Measurements from ENCODE around the gene SLC2A9.

The SLC2A9 gene

DNA sequence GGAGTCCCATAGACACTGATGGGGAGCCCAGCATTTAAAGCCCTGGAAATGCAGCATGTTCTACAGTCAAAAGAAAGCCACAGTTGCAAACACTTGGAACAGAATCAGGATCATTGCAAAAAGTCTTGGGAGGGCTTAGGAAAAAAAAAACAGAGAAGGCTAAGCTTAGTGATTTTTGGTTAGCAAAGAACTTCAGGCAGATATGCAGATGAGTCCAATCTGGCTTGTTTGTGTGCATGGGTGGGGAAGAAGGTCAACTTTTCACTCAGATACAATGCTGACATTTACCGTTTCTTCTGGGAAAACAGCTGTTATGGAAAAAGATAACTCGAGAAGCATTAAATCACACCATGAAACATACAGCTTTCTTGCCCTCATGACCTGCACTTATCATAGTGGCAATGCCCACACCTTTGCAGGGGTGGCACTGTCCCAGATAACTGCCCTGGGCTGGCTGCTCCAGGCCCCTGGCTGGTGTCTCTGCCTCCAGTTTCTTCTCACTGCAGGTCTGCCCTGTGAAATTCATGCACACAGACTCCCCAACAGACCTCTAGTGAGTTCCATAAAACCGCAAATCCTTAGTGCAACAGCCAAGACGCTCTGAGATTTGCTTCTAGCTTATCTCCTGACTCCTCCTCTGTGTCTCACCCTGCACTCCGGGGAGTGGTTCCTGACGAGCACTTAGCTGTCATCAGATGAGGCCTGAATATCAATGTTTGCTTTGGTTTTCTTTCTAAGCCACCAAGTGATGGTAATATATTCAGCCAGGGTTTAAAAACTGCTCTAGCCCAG lies 140.7 kb downstream of the SLC2A9 start:
- DNase-seq: no peak

GRCh38 chr4:9877123-9877522 lies 144.2 kb downstream of the SLC2A9 start:
- DNase-seq: no peak

- no peak for DNase-seq
These were observed 145.8 kb downstream of the SLC2A9 start for GRCh38 chr4:9875516-9875915.

- no peak for DNase-seq
These were observed 146.9 kb downstream of the SLC2A9 start for GRCh38 chr4:9874385-9874784.

DNA sequence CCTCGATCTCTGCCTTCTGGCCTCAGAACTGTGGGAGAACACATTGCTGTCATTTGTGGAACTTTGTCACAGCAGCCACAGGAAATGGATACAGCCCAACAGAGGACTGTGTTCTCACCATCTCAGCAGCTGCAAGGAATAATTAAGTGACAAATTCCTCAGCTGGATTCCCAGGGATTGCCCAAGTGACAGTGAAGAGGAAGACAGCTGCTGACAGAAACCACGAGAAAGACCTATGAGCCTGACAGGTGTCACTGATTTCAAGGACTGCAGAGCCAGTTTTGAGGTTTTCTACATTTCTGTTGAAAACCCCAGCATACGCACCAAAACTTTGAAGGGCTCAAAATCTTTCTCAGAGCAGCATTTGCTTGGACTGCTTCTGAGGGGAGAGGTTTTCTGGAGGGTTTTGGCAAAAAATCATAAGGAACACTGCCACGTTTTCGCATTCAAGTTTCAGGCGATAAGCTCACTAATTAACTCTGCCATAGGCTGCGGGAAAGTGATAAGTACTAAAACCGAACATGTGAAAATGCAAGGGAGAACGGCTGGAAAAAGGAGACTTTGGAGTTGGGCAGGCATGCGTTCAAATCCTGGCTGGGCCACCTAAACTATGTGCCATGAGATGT lies 151.0 kb downstream of the SLC2A9 start:
- no peak for DNase-seq

DNA sequence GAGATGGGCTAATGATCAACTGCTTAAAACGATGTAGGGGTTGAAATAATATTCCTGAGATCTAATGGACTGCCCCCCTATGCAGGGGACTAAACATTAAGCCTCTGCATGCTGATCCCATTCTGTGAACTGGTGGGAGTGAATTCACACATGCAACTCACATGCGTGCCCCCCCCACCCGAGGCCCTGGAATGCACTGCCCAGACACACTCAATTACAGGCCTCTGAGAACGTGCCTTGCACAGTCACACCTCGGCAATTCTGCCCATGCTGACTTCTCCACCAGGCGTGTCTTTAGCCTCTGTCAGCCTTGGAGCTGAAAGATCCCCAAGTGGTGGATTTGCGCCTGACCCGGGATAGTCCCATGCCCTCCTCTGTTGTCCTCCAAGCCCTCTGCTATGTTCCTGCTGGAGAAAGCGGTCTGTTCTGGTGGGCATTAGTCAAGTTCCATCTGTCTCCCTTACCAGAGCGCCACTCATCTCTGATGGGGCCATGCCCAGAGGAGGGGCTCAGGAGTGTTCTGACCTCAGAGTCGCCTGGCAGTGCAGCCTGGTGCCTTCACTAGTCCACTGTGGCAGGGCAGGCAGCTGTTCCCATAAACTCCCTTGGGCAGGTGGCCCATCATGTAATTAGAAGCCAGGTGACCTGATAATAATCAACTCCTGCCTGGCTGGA lies 153.4 kb downstream of the SLC2A9 start:
- no peak for DNase-seq

- DNase-seq: no peak
These were observed 154.4 kb downstream of the SLC2A9 start for GRCh38 chr4:9866931-9867330.

DNA sequence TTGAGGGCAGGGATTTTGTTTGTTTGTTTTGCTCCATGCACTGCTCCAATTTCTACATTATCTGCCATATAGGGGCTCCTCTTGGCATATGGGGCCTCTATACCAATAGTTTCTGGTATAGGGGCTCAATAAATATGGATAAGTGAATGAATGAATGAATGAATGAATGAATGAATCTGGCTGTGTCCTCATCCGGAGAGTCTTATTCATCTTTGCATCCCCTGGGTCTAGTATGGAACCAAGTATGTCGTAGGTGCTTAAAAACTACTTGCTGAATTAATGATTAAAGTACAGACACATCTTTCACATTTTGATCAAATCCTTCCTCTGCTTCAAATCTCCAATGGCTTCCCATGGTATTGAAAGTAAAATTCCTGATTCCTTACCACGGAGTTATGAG lies 159.7 kb downstream of the SLC2A9 start:
- DNase-seq: no peak

DNA sequence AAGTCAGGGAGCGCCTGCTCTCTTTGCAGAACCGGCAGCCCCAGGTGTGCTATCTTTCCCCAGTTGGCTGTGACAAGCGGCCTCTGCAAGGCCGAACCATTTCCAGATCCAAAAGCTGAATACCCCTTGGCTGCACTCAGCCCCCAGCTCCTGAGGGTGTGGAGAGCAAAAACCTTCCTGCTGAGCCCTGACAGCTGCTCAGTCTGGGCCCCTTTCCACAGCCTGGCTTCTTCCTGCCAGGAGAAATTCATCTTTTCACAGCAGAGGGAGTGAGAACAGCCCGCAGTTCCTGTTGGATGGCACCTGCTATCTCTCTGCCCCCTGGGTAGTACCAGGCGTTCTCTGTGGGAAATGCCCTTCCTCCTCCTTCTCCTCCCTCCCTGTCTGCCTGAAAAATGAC lies 161.5 kb downstream of the SLC2A9 start:
- no peak for DNase-seq

GRCh38 chr4:9849538-9849920 lies 171.8 kb downstream of the SLC2A9 start:
- DNase-seq: no peak

- no peak for DNase-seq
These were observed 173.1 kb downstream of the SLC2A9 start for GRCh38 chr4:9847968-9848748.

GRCh38 chr4:9845791-9846493 lies 175.4 kb downstream of the SLC2A9 start:
- DNase-seq: no peak

GRCh38 chr4:9841072-9841471 lies 180.2 kb downstream of the SLC2A9 start:
- no peak for DNase-seq

DNA sequence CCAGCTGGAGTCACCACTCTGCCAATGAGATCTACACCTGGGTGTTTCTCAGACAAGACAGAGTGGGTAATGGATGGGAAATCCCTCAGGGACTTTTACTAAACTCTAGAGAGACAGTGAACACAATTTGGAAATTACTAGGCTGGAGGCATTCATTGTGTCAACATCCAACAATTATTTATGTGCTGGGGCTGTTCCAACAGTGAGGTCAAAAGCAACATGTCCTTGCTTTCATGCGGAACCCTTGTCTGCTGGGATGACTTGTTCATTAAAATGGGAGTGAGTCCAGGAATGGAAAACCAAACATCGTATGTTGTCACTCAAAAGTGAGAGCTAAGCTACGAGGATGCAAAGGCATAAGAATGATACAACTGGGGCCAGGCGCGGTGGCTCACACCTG lies 185.9 kb downstream of the SLC2A9 start:
- no peak for DNase-seq

DNA sequence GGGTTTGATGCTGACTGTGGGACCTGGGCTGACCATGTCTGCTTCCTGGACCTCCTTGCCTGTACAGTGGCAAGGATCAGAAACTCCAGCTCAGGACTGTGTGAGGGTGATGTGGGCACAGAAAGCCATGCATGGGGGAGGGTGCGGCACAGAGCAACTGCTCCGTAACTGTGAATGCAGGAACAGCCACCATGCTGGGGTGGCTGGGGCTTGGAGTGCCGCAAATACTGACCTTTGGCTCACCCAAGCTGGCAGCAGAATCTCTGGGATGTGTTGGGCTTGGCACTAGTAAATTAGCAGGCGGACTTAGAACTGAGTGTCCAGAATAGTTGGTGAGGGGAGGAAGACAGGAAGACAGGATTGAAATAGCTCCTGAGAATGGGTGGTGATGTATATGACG lies 187.9 kb downstream of the SLC2A9 start:
- no peak for DNase-seq

GRCh38 chr4:9832640-9833039 lies 188.7 kb downstream of the SLC2A9 start:
- DNase-seq: no peak

- DNase-seq: no peak
These were observed 194.7 kb downstream of the SLC2A9 start for GRCh38 chr4:9826551-9826950.

GRCh38 chr4:9825049-9825448 lies 196.2 kb downstream of the SLC2A9 start:
- DNase-seq: no peak

GRCh38 chr4:9820343-9820742 lies 201.0 kb downstream of the SLC2A9 start:
- no peak for DNase-seq

DNA sequence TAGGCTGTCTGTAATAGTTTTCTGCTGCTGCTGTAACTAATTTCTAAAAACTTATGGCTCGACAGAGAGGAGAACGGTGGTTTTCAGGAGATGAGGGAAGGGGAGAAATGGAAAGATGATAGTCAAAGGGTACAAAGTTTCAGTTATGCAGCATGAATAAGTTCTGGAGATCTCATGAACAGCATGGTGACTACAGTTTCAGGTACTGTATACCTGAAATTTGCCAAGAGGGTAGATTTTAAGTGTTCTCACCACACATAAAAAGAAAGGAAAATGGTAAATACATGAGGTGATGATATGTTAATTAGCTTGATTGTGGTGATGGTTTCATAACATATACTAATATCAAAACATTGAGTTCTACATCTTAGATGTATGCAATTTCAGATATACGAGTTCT lies 205.0 kb downstream of the SLC2A9 start:
- DNase-seq: no peak

DNA sequence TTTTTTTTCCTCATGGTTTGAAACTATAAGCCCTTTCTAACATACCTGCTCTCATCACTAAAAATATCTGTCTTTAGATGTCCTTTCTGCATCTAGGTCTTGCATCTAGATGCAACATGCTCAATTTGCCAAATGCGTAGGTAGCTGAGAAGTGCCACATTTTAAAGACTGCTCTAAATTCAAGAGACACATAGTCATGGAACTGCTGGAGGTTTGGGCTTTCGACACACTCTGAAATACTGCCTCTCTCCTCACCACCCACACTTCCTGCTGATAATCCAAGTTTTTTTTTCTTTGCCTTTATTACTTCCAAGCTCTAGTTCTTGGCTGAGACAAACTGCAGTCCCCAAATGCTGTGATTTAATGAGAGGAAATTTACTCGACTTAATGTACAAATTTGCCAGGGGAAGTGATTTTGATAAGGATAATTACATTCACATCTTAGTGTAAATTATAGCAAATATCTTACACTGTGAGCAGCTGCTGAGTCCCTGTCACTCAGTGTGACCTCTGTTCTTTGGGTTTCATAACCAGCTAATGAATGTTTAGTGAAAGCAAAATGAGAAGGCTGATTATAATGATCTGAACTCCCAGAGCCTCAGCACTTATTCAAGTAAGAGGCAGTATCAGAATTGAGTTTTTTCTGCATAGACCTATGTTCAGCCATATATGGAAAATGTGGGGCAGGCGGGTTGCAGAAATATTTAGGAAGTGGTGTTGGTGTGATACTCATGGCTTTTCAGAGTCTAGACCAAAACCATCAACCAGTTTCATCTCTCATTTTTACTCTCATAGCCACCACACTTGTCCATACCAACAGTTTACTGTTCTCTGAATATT lies 208.6 kb downstream of the SLC2A9 start:
- DNase-seq: no peak

DNA sequence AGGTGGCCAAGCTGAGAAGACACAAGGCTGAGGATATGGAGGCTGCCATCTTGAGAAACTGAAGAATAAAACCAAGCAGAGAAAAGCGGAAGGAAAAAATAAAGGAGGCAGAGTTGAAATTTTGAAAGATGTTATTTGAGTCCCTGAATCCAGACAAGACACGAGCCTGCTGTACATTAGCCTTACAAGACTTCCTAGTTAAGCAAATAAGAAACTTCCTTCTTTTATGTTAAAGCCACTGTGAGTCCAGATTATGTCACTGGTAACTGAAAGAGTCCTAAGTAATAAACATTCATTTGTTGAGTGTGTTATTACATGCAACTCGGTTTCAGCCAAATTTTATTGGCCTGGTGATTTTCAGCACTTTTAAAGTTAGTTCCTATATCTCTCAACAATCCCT lies 209.5 kb downstream of the SLC2A9 start:
- DNase-seq: no peak

Measured in activated T-cell treated with anti-CD3 and anti-CD28 coated beads for 4 hours (primary cell).